H1 (cell line): Measurements from ENCODE around the gene GPC6. TPM values are rescaled to one million over a fixed set of nuclear protein-coding genes. Genes with fewer than 3 reads are reported as not detected.

Source experiments
- CTCF ChIA-PET: fragments of 300-600 bp; sonication (Branson Sonifier 250); formaldehyde crosslinking; loops from one replicate; lab custom pipeline; 2021; ENCODE audit not compliant: partially characterized antibody; lab: Charles Lee
- POLR2A ChIA-PET: fragments of 300-600 bp; sonication (Branson Sonifier 250); formaldehyde crosslinking; loops from one replicate; lab custom pipeline; 2021; ENCODE audit warnings: inconsistent platforms; ENCODE audit not compliant: partially characterized antibody; lab: Charles Lee
- DNase-seq, 2 experiments: peaks; one replicate each; pipeline versions ENCODE4 v3.0.0 to v3.0.0-alpha.2; 2010 to 2022; ENCODE audit warnings: low spot score in 2 of 2, low read depth in 1 of 2, mixed read lengths in 1 of 2
- FAIRE-seq: peaks from 2 replicates; lab custom pipeline; 2011; peaks lifted over from hg19 to GRCh38; lab: Jason Lieb, UNC
- H2AFZ ChIP-seq: 2 replicates; pipeline ENCODE4 v1.8.1; 2012; ENCODE audit warnings: low read length, inconsistent platforms
- H2AK5ac ChIP-seq: 2 replicates; pipeline ENCODE4 v1.6.1; 2013; ENCODE audit warnings: low read depth, low read length
- H2BK120ac ChIP-seq: replicated peaks from 2 replicates; pipeline ENCODE3; 2013; ENCODE audit warnings: low read depth, low read length, inconsistent platforms
- H2BK12ac ChIP-seq: 2 replicates; pipeline ENCODE4 v1.6.1; 2013; ENCODE audit warnings: low read depth, low read length
- H2BK15ac ChIP-seq: 2 replicates; pipeline ENCODE4 v1.6.1; 2013; ENCODE audit warnings: low read length
- H2BK20ac ChIP-seq: 2 replicates; pipeline ENCODE4 v1.6.1; 2013; ENCODE audit warnings: low read length
- H2BK5ac ChIP-seq: 2 replicates; pipeline ENCODE4 v1.6.1; 2013; ENCODE audit warnings: low read depth, low read length
- H3K14ac ChIP-seq: 2 replicates; pipeline ENCODE4 v1.6.1; 2013; ENCODE audit warnings: inconsistent platforms; ENCODE audit not compliant: insufficient read length
- H3K18ac ChIP-seq: 2 replicates; pipeline ENCODE4 v1.6.1; 2013; ENCODE audit warnings: low read length; ENCODE audit errors: extremely low read depth
- H3K23ac ChIP-seq: 2 replicates; pipeline ENCODE4 v1.6.1; 2013; ENCODE audit warnings: inconsistent platforms; ENCODE audit not compliant: insufficient read length
- H3K23me2 ChIP-seq: 2 replicates; pipeline ENCODE4 v1.6.1; 2013; ENCODE audit warnings: low read depth, low read length
- H3K27ac ChIP-seq: 2 replicates; pipeline ENCODE4 v1.6.1; 2011; ENCODE audit warnings: low read depth, low read length, inconsistent platforms
- H3K27me3 ChIP-seq, 4 experiments: replicated peaks in 1 of 4; 1 replicate in 1 of 4; 2 replicates in 3 of 4; pipeline versions ENCODE4 v1.6.1 to v1.8.1; 2011 to 2013; ENCODE audit warnings: low read length in 3 of 4, mild to moderate bottlenecking in 3 of 4, inconsistent platforms in 2 of 4, mixed read lengths in 2 of 4, moderate library complexity in 1 of 4; ENCODE audit not compliant: control insufficient read depth in 3 of 4, insufficient read depth in 3 of 4; ENCODE audit errors: extremely low read depth in 1 of 4
- H3K36me3 ChIP-seq, 4 experiments: 2 replicates each; pipeline versions ENCODE4 v1.6.1 to v1.8.1; 2011 to 2013; ENCODE audit warnings: mild to moderate bottlenecking in 4 of 4, low read length in 3 of 4, moderate library complexity in 2 of 4, control low read depth in 1 of 4, inconsistent platforms in 1 of 4; ENCODE audit not compliant: insufficient read depth in 4 of 4, control insufficient read depth in 2 of 4
- H3K4ac ChIP-seq: replicated peaks from 2 replicates; pipeline ENCODE3; 2013; ENCODE audit warnings: low read length, low read depth, mixed read lengths, inconsistent platforms; ENCODE audit not compliant: insufficient read length
- H3K4me1 ChIP-seq, 4 experiments: replicated peaks in 1 of 4; 1 replicate in 1 of 4; 2 replicates in 3 of 4; pipeline versions ENCODE4 v1.6.1 to v1.8.1; 2011 to 2013; ENCODE audit warnings: low read length in 3 of 4, inconsistent platforms in 2 of 4, mixed read lengths in 1 of 4; ENCODE audit not compliant: insufficient read depth in 4 of 4, control insufficient read depth in 3 of 4
- H3K4me2 ChIP-seq, 2 experiments: 2 replicates each; pipeline versions ENCODE4 v1.6.1 to v1.8.1; 2011 to 2013; ENCODE audit warnings: low read depth in 2 of 2, low read length in 2 of 2, control low read depth in 1 of 2, inconsistent platforms in 1 of 2, mild to moderate bottlenecking in 1 of 2; ENCODE audit not compliant: insufficient read depth in 1 of 2
- H3K4me3 ChIP-seq, 4 experiments: fragments of 200-600, 300-600 bp in 1 of 4; sonication (generic), shearing (Covaris generic), sonication (Bioruptor Twin) in 1 of 4; 2 replicates each; pipeline versions ENCODE4 v1.5.1 to v1.8.1; 2011 to 2016; ENCODE audit warnings: low read length in 4 of 4, low read depth in 3 of 4, control low read depth in 2 of 4, inconsistent platforms in 2 of 4, mild to moderate bottlenecking in 2 of 4, mixed read lengths in 1 of 4, moderate library complexity in 1 of 4; ENCODE audit not compliant: insufficient read depth in 2 of 4; ENCODE audit errors: extremely low read depth in 1 of 4
- H3K56ac ChIP-seq: replicated peaks from 2 replicates; pipeline ENCODE3; 2013; ENCODE audit warnings: low read depth, mild to moderate bottlenecking, mixed read lengths, low read length, inconsistent platforms; ENCODE audit not compliant: insufficient read length
- H3K79me1 ChIP-seq: 2 replicates; pipeline ENCODE4 v1.6.1; 2013; ENCODE audit warnings: low read depth, low read length, control low read depth
- H3K79me2 ChIP-seq, 2 experiments: 2 replicates each; pipeline versions ENCODE4 v1.6.1 to v1.8.1; 2012 to 2013; ENCODE audit warnings: low read length in 2 of 2, mild to moderate bottlenecking in 2 of 2, inconsistent platforms in 1 of 2; ENCODE audit not compliant: insufficient read depth in 2 of 2, control insufficient read depth in 1 of 2
- H3K9ac ChIP-seq, 4 experiments: replicated peaks in 1 of 4; 1 replicate in 1 of 4; 2 replicates in 3 of 4; pipeline versions ENCODE4 v1.6.1 to v1.8.1; 2011 to 2013; ENCODE audit warnings: low read depth in 3 of 4, low read length in 3 of 4, control low read depth in 2 of 4, mild to moderate bottlenecking in 2 of 4, moderate library complexity in 2 of 4, inconsistent platforms in 1 of 4; ENCODE audit errors: extremely low read depth in 1 of 4
- H3K9me3 ChIP-seq, 2 experiments: 2 replicates each; pipeline versions ENCODE4 v1.6.1 to v1.8.1; 2012 to 2013; ENCODE audit warnings: mild to moderate bottlenecking in 2 of 2, moderate library complexity in 2 of 2, control low read depth in 1 of 2, inconsistent platforms in 1 of 2, low read depth in 1 of 2, low read length in 1 of 2, mixed read lengths in 1 of 2; ENCODE audit not compliant: insufficient read depth in 2 of 2
- H4K20me1 ChIP-seq, 2 experiments: replicated peaks in 1 of 2; 2 replicates each; pipeline versions ENCODE3 to v1.8.1; 2011 to 2013; ENCODE audit warnings: inconsistent platforms in 2 of 2, low read length in 2 of 2, mild to moderate bottlenecking in 1 of 2; ENCODE audit not compliant: insufficient read depth in 2 of 2, control insufficient read depth in 1 of 2
- H4K5ac ChIP-seq: 2 replicates; pipeline ENCODE4 v1.6.1; 2013; ENCODE audit warnings: low read length, low read depth, mixed read lengths, inconsistent platforms; ENCODE audit not compliant: insufficient read length
- H4K8ac ChIP-seq: 2 replicates; pipeline ENCODE4 v1.8.0; 2013; ENCODE audit warnings: mild to moderate bottlenecking, moderate library complexity, low read length, inconsistent platforms; ENCODE audit not compliant: insufficient read depth; ENCODE audit errors: extremely low read depth
- H4K91ac ChIP-seq: replicated peaks from 2 replicates; pipeline ENCODE3; 2013; ENCODE audit warnings: low read length, mixed read lengths, inconsistent platforms; ENCODE audit not compliant: insufficient read length
- CTBP2 ChIP-seq: IDR thresholded peaks from 2 replicates; pipeline ENCODE4 v1.7.0; 2011; ENCODE audit warnings: borderline replicate concordance, mild to moderate bottlenecking, moderate library complexity, mixed read lengths, low read length; ENCODE audit not compliant: insufficient read depth, insufficient read length
- CTCF ChIP-seq, 3 experiments: IDR thresholded peaks; 1 replicate in 2 of 3; 2 replicates in 1 of 3; pipeline versions ENCODE4 v1.5.1 to v1.6.1; 2011; ENCODE audit warnings: low read length in 3 of 3, mild to moderate bottlenecking in 3 of 3, inconsistent platforms in 2 of 3, low read depth in 1 of 3, moderate library complexity in 1 of 3; ENCODE audit not compliant: insufficient read depth in 1 of 3; ENCODE audit errors: control extremely low read depth in 1 of 3
- EGR1 ChIP-seq: IDR thresholded peaks from 2 replicates; pipeline ENCODE4 v1.6.1; 2011; ENCODE audit warnings: low read depth, low read length, borderline replicate concordance
- PHF8 ChIP-seq: fragments of 200-600 bp; sonication (generic); conservative IDR thresholded peaks from 2 replicates; pipeline ENCODE4 v1.7.1; 2012; ENCODE audit warnings: low read depth, mild to moderate bottlenecking, inconsistent platforms, low read length, moderate library complexity
- RXRA ChIP-seq: IDR thresholded peaks from 2 replicates; pipeline ENCODE4 v1.6.1; 2011; ENCODE audit warnings: low read depth, mild to moderate bottlenecking, low read length, moderate library complexity; ENCODE audit not compliant: insufficient read depth
- SAP30 ChIP-seq: fragments of 300-600 bp; sonication (generic); IDR thresholded peaks from 2 replicates; pipeline ENCODE4 v1.7.1; 2012; ENCODE audit warnings: low read length, moderate library complexity, mild to moderate bottlenecking, inconsistent platforms; ENCODE audit not compliant: insufficient read depth, insufficient replicate concordance
- SIRT6 ChIP-seq: IDR thresholded peaks from one replicate; pipeline ENCODE4 v1.7.1; 2012; ENCODE audit warnings: low read length, inconsistent platforms
- SIX5 ChIP-seq: IDR thresholded peaks from 2 replicates; pipeline ENCODE4 v1.6.1; 2011; ENCODE audit warnings: mild to moderate bottlenecking, low read depth, low read length
- YY1 ChIP-seq: IDR thresholded peaks from 2 replicates; pipeline ENCODE4 v1.6.1; 2011; ENCODE audit warnings: low read depth, mild to moderate bottlenecking, low read length
- WGBS, 2 experiments: shearing (Covaris generic) in 1 of 2; methylation state at CpG; one replicate each; pipeline versions ENCODE4 v1.1.6 to v1.1.7; 2013 to 2015; ENCODE audit warnings: low lambda C conversion rate in 2 of 2, mixed read lengths in 2 of 2, inconsistent platforms in 1 of 2, low coverage in 1 of 2, missing lambda C conversion rate in 1 of 2; ENCODE audit not compliant: insufficient replicate concordance in 2 of 2, insufficient coverage in 1 of 2, insufficient read length in 1 of 2; ENCODE audit errors: extremely low coverage in 1 of 2, missing lambda C conversion rate in 1 of 2; 5-methylcytosine and 5-hydroxymethylcytosine counted together
- polyA plus RNA-seq, 7 experiments: library from polyadenylated mRNA; depleted of rRNA in 3 of 7; stranded (reverse) in 5 of 7; unstranded in 2 of 7; fragments of >200 nt in 5 of 7; fragments of 200-250 nt in 2 of 7; gene quantifications; 1 replicate in 5 of 7; 2 replicates in 1 of 7; 4 replicates in 1 of 7; pipeline versions ENCODE4 v1.2.1 to v1.2.3, GENCODE V29; 2011 to 2013; ENCODE audit warnings: missing spikeins in 2 of 7, mixed read lengths in 2 of 7
- total RNA-seq: library from RNA; stranded (reverse); fragmentation: NEBNext Ultra II Directional; extraction: Animal tissue kit (Norgen Biotek cat#: 25700); gene quantifications from 2 replicates; pipeline ENCODE4 v1.2.1, GENCODE V29; 2021
- TF ChIP-seq, protein P1 (sequence below): IDR thresholded peaks from 2 replicates; pipeline ENCODE4 v1.6.1; 2011; ENCODE audit warnings: low read depth, mild to moderate bottlenecking, low read length; ENCODE audit not compliant: insufficient read depth

Gene GPC6
- total and polyA plus RNA-seq, 2 of the 8 experiments (the other 6 are each of a cell fraction or from before 2014, with no cell fraction given), result 5.4 to 12.0 TPM

- no peak overlapping the region for H4K91ac ChIP-seq
- H2BK120ac ChIP-seq, result no peak overlapping the region
- H4K8ac ChIP-seq, result no peak overlapping the region
- WGBS, 2 experiments, result 3% methylated on average over 2 of the region's 2 CpGs; no CpG with 5 or more reads in 1 of the 2 experiments
- FAIRE-seq, result no peak
- H3K27ac ChIP-seq, result no peak overlapping the region
- H3K23me2 ChIP-seq, result peaks cover 1% of the 10 kb centered on the region; the same call in 1 of the 2 replicates
- H3K79me2 ChIP-seq, result no peaks in the 10 kb centered on the region
- no peak overlapping the region for H3K14ac ChIP-seq
- H3K36me3 ChIP-seq, result no peaks in the 10 kb centered on the region
- no peaks in the 10 kb centered on the region for H3K9me3 ChIP-seq
- no peak overlapping the region for H2AFZ ChIP-seq
- H3K23ac ChIP-seq, result no peak overlapping the region
- no peak overlapping the region for H2BK5ac ChIP-seq
- peaks cover 3 to 11% (median 5%) of the 10 kb centered on the region in 4 experiments; a peak in 6 of 7 replicates for H3K4me1 ChIP-seq
- no peak overlapping the region for H2AK5ac ChIP-seq
- H3K27me3 ChIP-seq, result peaks cover 33 to 87% (median 73%) of the 10 kb centered on the region in 4 experiments
- ChIA-PET CTCF (interaction anchor here (1.0 to 1.5 kb wide), 3 partner anchors 17 to 24 kb away, joined by 3 to 4 read pairs (median 3); no protein-coding TSS in a partner anchor), POLR2A (no interaction called here)
- DNase-seq, result no peak
- no peak overlapping the region for H3K4me3 ChIP-seq
- no peak overlapping the region for H3K9ac ChIP-seq
- peaks cover 4 to 9% of the 10 kb centered on the region in 2 experiments for H4K20me1 ChIP-seq
- H2BK20ac ChIP-seq, result no peak overlapping the region
- no peak overlapping the region for H3K4ac ChIP-seq
- H4K5ac ChIP-seq, result no peak overlapping the region
- no peak overlapping the region for H2BK12ac ChIP-seq
- no peak overlapping the region for H3K4me2 ChIP-seq
- H3K79me1 ChIP-seq, result no peaks in the 10 kb centered on the region
- H3K56ac ChIP-seq, result no peak overlapping the region
- no peak overlapping the region for H3K18ac ChIP-seq
- H2BK15ac ChIP-seq, result no peak overlapping the region
- no peak for TF ChIP-seq SIRT6
- no peak for TF ChIP-seq SAP30
- TF ChIP-seq CTCF (IDR thresholded peaks at IDR 0.05; ENCODE audit: control extremely low read depth in 1 of 3, insufficient read depth in 1 of 3, low read depth in 1 of 3, low read length in 3 of 3), result no peak
- no peak for TF ChIP-seq YY1
- TF ChIP-seq, protein P1, sequence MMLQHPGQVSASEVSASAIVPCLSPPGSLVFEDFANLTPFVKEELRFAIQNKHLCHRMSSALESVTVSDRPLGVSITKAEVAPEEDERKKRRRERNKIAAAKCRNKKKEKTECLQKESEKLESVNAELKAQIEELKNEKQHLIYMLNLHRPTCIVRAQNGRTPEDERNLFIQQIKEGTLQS, result no peak
- no peak for TF ChIP-seq SIX5
- no peak for TF ChIP-seq EGR1
- TF ChIP-seq PHF8, result no peak
- TF ChIP-seq RXRA, result no peak
- no peak for TF ChIP-seq CTBP2
Measured at GRCh38 chr13:94140027-94140426, 913.4 kb downstream of the GPC6 start.
